HG03060 (cell line): ENCODE results near the gene HEATR5A.
"Not testable (repeated sequence)": the region's sequence is repeated elsewhere in the genome, so short reads cannot be mapped to it uniquely, and the experiment has no call there.

ENCODE experiments used
- ATAC-seq: cut with Tn5 transposase; IDR thresholded peaks from one replicate; pipeline ENCODE4 v1.9.1; 2021; ENCODE audit warnings: low read depth, moderate number of reproducible peaks; ENCODE audit not compliant: unreplicated experiment

The HEATR5A gene

DNA sequence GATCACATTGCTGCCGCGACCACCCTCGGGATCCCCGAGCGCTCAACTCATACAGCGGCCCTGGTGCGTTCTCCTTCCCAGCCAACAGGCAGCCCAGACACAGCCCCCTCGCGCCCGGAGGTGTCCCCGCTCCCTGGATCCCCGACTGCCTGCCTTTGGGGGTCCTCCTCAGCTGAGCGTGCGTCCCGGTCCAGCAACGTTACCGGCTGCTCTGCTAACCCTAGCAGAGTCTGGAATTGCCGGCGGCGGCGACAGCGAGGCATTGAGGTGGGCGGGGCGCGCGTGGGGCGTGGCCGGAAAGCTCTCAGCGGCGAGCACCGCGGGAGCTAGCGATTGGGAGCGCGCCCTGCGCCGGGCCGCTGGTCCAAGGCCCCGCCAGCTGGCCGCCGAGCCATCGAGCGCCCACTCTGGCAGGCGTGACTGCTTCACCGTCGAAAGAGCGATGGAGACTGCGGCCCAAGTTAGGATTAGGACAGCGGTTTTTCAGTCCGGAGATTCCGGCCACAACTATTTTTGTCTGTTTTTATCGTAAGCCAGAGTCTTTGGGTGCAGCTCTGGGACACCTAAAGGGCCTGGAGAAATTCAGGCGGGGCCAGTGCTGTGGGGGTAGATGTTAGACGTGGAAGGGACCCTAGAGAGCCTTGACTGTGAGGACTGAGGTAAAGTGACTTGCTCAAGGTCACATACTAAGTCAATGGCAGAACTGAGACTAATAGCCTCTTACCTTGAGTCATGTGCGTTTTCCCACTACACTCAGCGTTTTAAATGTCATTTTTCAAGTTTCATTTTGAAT lies at the start of gene HEATR5A:
TSS of gene HEATR5A (minus strand) at position 232 of the 793 bp plus-strand sequence. CDS start 17,575 bp downstream, outside the sequence.
- ATAC-seq, result peak; percentile 81

DNA sequence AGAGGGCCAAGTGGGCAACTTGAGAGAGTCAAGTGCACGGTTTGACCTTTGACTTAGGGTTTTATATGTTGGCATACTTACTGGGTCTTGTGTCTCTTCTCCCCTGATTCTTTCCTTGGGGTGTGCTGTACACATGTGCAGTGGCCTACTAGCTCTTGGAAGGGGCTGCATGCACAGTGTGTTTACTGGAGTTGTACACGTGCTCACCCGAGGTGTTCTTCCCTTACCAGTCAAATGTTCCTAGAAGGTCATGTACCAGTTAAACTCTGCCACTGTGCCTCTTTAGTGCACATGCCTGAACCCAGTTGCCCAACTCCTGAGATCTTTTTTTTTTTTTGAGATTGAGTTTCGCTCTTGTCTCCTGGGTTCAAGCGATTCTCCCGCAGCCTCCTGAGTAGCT lies 46.2 kb upstream of the HEATR5A start:
- ATAC-seq, result no peak

DNA sequence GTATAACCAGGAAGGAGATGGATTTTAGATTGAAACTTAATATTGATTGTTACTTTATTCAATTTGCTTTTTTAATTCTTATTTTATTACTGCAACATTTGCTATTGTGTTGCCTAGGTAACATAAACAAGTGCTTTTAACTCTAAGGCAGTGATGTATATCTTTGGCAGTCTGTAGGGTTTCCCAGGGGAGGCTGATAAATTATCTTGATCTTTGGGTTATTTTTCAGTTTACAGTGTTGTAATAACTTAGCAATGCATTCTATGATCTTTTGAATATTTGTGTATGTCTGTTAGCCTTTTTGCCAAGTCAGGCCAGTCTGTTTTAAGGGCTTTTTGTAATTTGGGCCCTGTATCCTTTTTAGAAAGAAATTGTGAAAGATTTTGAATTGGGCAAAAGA lies 44.8 kb upstream of the HEATR5A start:
- no peak for ATAC-seq

DNA sequence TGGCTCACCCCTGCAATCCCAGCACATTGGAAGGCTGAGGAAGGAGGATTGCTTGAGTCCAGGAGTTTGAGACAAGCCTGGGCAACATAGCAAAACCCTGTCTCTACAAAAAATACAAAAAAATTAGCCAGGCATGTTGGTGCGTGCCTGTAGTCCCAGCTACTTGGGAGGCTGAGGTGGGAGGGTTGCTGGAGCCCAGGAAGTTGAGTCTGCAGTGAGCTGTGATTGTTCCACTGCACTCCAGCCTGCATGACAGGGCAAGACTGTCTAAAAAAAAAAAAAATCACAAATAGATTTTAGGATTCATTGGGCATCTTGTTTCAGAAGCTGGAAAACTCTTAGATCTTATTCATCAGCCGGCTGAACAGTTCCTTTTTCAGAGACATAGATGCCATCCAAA lies 42.1 kb upstream of the HEATR5A start:
- ATAC-seq, result not testable (repeated sequence)

DNA sequence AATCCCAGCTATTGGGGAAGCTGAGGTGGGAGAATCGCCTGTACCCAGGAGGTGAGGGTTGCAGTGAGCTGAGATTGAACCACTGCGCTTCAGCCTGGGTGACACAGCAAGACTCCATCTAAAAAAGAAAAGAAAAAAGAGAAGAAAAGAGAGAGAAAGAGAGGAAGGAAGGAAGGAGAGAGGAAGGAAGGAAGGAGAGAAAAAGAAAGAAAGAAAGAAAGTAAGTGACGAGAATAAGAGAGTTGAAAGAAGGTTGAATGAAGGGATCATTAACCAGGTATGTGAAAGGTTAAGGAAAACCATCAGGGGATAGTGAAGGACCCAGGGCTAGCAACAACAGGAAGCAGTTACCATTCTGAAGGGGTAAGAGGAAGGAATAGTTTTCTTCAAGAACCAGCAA lies 41.2 kb upstream of the HEATR5A start:
- ATAC-seq, result no peak

DNA sequence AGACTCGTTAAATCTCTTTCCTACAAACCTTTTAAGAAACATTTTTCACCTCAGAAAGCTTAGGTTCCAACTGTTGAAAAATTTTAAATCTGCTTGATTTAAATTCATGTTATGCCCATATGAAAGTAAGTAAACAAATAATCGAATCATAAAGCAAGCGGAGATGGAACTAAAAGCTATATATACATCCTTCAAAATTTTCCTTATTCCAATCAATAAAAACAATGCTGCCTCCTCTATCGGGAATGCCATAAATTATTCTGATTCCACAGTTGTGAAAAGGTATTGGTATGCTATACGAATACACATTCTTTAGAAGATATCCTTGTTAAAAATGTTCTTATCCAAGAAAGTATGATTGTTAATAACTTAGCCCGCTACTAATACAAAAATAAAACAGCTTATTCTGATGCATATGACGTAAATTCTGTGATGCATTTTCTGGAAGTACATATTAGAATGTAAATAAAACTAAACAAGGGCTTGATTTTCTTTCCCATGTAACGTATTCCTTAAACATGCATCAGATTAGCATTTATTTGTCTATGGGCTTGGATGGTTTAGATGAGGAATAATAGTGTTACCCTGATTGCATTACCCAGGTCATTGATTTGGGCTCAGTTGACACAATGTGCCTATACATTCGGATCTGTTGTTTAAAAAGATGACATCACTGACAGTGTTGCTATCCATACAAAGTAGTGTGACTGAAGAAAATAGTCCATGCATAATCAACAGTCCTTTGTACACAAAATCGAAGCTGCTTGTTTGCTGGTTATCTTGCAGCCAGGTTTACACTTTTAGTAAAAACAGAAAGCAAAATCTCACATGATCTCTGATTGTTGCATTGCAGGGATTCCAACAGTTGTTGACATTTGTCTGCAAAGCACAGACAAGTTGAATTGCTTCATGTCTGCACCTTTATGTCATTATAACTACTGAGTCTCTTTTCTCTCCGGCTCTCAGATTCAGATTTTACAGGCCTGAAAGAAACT lies 37.6 kb upstream of the HEATR5A start:
- no peak for ATAC-seq

DNA sequence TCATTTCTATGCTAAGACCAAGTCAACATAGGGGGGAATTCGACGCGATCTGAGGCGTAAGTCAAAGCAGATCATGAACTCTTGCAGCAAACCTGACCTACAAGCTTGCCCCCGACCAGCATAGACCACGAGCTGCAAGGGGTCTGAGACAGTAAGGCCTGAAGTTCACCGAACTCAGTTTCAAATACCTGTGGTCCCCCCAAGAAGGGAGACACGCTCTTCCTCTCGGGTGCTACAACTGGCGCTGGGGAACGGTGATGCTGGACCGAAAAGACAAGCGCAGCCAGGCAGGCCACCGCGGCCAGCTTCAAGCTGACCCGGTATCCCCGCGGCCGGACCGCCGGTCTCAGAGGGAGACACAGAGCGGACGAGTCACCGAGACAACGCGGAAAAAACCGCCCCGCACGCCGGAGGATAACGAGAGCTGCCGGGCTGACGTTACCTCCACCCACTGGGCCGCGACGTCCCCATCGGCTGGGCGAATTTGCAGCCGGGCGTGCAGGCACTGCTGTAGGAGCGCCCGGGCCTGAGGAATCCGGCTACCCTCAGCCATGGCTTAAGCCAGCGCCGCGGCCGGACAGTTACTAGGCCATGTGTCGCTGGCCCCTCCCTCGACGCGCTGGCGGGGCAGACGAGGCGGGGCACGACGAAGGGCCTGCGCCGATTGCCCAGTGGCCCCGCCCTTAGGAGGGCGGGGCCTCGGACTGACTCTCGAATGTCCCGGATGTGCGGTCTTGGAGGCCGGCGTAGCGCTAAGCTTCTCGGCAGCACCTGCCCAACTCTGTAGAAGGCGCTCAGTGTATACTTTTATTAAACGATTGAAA lies 36.7 kb upstream of the HEATR5A start, which contains the start of gene DTD2:
TSS of gene DTD2 (minus strand) at position 666 of the 824 bp plus-strand sequence. CDS start at position 553, 113 bp downstream.
- peak; percentile 93 for ATAC-seq

DNA sequence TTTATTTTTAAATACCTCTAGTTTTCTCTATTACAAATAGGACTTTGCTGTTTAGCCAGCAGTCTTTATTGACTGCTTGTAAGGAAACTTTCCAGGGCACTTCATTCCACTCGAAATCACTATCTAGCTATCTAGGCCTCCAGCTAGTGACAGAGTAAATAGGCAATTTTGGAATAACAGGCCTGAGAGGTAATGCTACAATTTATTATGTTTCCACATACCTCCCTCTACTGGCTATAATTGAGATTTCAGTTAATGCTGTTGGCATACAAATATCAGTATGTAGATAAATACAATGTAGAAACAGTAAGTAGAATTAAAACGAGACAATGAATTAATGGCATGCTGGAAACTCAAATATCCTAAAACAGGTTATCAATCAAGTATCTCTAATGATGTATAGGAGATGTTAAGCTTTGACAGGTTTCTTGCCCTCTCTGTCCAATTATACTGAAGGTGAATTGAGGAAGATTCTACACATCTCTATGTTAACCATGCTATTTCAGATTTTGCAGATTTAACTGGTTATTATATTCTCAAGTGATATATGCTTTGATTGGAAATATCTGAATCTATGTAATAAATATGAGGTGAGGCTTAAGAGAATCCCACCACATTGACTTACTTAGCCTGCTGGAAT lies 29.7 kb upstream of the HEATR5A start:
- peak; percentile 69 for ATAC-seq

DNA sequence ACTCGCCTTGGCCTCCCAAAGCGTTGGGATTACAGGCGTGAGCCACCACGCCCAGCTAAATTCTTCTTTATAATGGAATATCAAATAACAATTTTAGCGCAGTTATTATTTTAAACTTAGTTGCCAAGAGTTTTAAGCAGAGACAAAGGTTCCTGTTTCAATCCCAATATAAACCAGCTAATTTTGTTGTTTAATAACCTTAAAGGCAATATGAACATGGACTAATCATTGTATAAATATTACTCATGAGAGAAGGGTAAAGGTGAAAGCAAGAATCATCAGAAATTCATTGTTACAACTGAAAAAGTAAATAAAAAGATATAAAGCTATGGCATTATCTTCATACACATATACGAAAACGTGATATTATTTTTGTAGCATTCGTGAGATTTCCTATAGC lies 28.8 kb upstream of the HEATR5A start:
- no peak for ATAC-seq

DNA sequence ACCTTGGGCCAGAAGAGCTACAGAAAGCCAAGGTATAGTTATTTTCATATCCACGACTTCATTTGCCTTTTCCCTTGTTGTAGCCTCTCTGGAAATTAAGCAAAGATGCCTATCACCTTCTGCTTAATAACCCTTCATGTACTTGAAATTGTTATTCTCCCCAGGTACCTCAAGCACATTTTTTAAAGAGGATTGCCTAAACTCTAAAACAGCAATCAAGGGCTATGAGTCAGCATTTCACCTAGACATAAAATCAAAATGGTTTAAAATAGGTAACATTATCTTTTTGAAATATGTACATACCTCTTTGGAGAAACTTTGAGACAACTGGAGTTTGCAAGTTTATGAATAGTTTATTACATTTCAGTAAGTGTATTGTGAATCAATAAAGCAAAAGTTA lies 25.4 kb upstream of the HEATR5A start:
- no peak for ATAC-seq

DNA sequence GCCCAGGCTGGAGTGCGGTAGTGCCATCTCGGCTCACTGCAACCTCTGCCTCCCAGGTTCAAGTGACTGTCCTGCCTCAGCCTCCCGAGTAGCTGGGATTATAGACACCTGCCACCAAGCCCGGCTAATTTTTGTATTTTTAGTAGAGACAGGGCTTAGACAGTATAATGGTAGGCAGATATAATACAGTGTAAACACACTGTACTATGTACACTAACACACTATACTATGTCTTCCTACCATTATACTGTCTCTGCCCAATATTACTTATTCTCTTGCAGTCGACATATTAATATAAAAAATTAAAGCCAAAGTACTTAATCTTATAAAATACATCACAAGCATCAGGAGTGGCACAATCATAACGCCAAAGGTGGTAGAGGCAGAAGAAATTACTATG lies 21.9 kb upstream of the HEATR5A start:
- ATAC-seq, result no peak

DNA sequence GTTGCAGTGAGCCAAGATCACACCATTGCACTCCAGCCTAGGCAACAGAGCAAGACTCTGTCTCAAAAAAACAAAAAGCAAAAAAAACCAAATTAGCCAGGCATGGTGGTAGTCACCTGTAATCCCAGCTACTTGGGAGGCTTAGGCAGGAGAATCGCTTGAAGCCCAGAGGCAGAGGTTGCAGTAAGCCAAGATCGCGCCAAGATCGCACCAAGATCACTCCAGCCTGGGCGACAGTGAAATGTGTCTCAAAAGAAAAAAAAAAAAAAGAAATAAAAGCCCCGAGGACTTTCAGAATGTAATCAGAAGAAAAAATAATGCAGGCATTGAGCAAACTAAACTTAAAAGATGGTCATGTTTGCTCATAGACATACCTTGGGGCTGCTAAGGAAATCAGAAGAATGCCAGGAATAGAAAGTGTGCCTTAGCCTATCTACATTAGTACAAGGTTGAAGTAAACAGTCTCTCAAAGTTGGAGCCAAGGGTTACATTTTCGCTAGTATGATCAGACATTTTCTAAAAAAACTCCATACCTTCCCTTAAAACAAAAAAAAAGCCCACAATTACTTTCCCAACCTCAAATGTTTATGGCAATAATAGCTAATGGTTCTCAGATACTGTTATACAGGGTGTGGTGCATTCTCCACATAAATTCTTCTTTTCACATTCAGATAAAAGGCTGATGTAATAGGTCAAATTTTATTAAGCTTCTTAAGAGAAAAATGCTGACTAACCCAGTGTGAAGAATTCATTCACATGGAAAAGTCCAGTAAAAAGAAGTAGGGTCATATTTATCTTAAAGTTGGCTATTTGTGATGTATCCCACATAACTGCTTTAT lies 21.1 kb upstream of the HEATR5A start:
- no peak for ATAC-seq

DNA sequence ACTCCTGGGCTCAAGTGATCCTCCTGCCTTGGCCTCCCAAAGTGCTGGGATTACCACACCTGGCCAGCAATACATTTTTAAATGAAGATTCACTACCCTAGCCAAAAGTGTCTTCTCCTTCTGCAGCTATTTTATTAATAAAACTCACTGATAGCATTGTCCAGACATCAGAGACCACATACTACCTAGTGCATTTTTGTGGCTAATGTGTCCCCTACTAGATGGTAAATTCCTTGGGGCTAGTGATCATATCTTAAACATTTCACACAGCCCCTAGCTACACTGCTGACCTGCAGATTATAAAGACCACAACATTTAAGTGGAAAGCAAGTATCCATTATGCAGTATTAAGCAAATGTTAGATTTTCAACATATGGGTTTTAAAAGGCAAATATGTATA lies 19.9 kb upstream of the HEATR5A start:
- ATAC-seq, result no peak

DNA sequence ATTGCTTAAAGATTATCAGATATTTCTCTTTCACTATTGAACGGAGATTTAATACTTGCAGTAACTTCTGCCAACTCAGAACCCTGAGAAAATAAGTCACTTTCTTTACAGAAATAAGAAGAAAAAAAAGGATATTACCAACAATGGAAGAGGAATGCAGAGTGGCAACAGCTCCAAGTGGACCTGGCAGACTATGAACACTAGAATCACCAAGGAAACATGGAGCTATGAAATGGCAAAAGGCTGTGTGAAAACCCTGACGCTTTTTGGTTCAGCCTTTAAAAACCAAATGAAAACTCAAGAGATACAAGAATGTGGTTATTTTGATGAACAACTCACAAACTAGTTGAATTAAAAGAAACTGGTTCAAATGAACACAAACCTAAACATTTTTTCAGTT lies 19.2 kb upstream of the HEATR5A start:
- no peak for ATAC-seq

DNA sequence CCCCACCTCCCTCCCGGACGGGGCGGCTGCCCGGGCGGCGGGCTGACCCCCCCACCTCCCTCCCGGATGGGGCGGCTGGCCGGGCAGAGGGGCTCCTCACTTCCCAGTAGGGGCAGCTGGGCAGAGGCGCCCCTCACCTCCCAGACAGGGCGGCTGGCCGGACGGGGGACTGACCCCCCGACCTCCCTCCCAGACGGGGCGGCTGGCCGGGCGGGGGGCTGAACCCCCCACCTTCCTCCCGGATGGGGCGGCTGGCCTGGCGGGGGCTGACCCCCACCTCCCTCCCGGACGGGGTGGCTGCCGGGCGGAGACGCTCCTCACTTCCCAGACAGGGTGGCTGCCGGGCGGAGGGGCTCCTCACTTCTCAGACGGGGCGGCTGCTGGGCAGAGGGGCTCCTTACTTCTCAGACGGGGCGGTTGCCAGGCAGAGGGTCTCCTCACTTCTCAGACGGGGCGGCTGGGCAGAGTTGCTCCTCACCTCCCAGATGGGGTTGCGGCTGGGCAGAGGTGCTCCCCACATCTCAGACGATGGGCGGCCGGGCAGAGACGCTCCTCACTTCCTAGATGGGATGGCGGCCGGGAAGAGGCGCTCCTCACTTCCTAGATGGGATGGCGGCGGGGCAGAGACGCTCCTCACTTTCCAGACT lies 16.8 kb upstream of the HEATR5A start:
- not testable (repeated sequence) for ATAC-seq

DNA sequence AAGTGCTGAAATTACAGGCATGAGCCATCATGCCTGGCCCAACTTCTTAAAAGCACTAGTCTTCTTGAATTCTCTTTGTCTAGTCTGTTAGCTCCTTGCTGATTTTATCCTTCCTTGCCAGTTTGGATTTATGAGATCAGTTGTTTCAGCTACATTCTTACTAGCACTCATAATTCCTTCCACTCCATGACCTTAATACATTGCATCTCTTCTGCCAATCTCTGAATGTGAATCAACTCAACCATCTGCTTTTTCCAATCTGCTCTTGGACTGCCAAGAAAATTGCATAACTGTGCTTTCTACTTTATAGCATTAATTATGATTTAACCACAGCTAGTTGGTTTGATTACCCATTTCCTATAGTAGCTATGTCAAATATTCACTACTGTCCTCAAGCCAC lies 14.9 kb upstream of the HEATR5A start:
- no peak for ATAC-seq

DNA sequence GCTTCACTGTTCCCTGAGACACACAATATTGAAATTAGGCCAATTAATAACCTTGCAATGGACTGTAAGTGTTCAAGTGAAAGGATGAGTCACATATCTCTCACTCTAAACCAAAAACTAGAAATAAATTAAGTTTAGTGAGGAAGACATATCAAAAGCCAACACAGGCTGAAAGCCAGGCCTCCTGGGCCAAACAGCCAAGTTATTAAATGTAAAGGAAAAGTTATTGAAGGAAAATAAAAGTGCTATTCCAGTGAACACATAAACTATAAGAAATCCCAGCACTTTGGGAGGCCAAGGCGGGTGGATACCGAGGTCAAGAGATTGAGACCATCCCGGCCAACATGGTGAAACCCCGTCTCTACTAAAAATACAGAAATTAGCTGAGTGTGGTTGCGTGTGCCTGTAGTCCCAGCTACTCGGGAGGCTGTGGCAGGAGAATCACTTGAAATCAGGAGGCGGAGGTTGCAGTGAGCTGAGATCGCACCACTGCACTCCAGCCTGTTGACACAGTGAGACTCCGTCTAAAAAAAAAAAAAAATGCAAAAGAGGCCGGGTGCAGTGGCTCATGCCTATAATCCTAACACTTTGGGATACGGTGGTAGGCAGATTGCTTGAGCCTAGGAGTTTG lies 10.4 kb upstream of the HEATR5A start:
- no peak for ATAC-seq

DNA sequence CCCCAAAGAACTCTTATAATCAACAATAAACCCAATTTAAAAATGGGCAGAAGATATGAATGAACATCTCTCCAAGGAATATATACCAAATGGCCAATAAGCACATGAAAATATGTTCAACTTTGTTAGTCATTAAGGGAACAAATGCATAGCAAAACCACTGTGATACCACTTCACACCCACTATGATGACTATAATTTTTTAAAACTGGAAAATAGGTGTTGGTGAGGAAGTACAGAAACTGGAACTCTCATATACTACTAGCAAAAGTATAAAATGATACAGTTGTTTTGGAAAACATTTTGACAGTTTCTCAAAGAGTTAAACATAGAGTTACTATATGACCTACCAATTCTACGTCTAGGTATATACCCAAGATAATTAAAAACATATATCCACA lies 9.4 kb upstream of the HEATR5A start:
- no peak for ATAC-seq
